Ishikawa (cell line): Measurements from ENCODE around the gene DAO.

ENCODE experiments used
- CEBPB ChIP-seq: IDR thresholded peaks from 2 replicates; pipeline ENCODE4 v1.6.1; 2012
- CREB1 ChIP-seq: IDR thresholded peaks from 2 replicates; pipeline ENCODE4 v1.6.1; 2012; ENCODE audit warnings: low read depth
- EP300 ChIP-seq: IDR thresholded peaks from 2 replicates; pipeline ENCODE4 v1.6.1; 2012; ENCODE audit warnings: borderline replicate concordance
- MAX ChIP-seq: IDR thresholded peaks from 2 replicates; pipeline ENCODE4 v1.6.1; 2012
- NFIC ChIP-seq: IDR thresholded peaks from 2 replicates; pipeline ENCODE4 v1.6.1; 2012
- RAD21 ChIP-seq: IDR thresholded peaks from 2 replicates; pipeline ENCODE4 v1.6.1; 2012; ENCODE audit warnings: low read depth
- YY1 ChIP-seq: IDR thresholded peaks from 2 replicates; pipeline ENCODE4 v1.6.1; 2012; ENCODE audit warnings: low read depth

- TF ChIP-seq RAD21 (no peak), YY1 (no peak), EP300 (no peak), CEBPB (no peak), MAX (no peak), NFIC (no peak), CREB1 (no peak)
Measured at GRCh38 chr12:108918960-108919642, 39.2 kb downstream of the DAO start.
